Hepatocyte (in vitro differentiated cells): ENCODE data around the gene TMEM259.

Source experiments
- CTCF ChIP-seq: fragments of 200-600 bp; sonication (generic); IDR thresholded peaks from 2 replicates; pipeline ENCODE4 v1.5.1; 2016; ENCODE audit warnings: antibody characterized with exemption, mild to moderate bottlenecking; ENCODE audit not compliant: poor library complexity
- EZH2 ChIP-seq: fragments of 200-600 bp; sonication (generic); IDR thresholded peaks from 2 replicates; pipeline ENCODE4 v1.6.1; 2016; ENCODE audit warnings: antibody characterized with exemption, mild to moderate bottlenecking, borderline replicate concordance

DNA sequence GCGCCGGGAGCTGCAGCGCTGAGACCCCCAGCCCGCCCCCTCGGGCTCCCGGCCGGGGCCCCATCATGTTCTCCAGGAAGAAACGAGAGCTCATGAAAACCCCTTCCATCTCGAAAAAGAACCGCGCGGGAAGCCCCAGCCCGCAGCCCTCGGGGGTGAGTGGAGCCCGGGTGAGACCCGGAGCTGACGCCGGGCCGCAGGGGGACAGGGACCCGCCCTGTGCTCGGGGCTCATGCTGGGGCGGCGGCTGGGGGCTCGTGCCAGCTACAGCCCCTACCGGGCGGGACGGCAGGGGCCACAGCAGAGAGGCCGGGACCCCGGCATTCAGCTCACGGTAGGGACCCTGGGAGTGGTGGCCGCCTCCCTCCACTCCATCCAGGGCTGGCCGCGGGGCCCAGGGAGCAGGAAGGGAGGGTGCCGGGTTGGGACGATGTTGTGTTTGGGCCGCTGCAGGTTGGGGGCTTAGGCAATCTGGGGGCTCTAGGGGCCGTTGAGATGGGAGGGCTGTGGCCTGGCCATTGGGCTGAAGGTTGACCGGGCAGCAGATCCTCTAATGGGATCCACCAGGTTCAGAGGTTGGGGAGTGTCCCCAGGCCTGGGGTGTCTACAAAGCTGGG, 46.5 kb upstream of the TMEM259 start:
- TF ChIP-seq CTCF (no peak), EZH2 (no peak)
